Liver (tissue), 9 donors: ENCODE results near the gene CEND1. TPM values are rescaled to one million over a fixed set of nuclear protein-coding genes. Genes with fewer than 3 reads are reported as not detected.
A peak's percentile ranks its signal among the peaks of the same experiment; 100 is the strongest.

Experiments
- DNase-seq: peaks from one replicate; pipeline ENCODE4 v3.0.0-alpha.2; 2017; ENCODE audit warnings: low spot score
- H3K27ac ChIP-seq, 2 donors: one replicate each; pipeline ENCODE4 v1.7.0; 2013; ENCODE audit warnings: inconsistent platforms in 2 of 2, low read length in 2 of 2, control low read depth in 1 of 2, low read depth in 1 of 2, mild to moderate bottlenecking in 1 of 2
- H3K27me3 ChIP-seq, 4 donors: one replicate each; pipeline versions ENCODE4 v1.6.1 to v1.7.0; 2013; ENCODE audit warnings: low read length in 3 of 4, inconsistent platforms in 1 of 4, mild to moderate bottlenecking in 1 of 4, moderate library complexity in 1 of 4; ENCODE audit not compliant: control insufficient read depth in 4 of 4, insufficient read depth in 4 of 4
- H3K36me3 ChIP-seq, 4 donors: one replicate each; pipeline versions ENCODE4 v1.6.1 to v1.7.0; 2013; ENCODE audit warnings: low read length in 3 of 4, mild to moderate bottlenecking in 3 of 4, low read depth in 1 of 4, moderate library complexity in 1 of 4; ENCODE audit not compliant: control insufficient read depth in 4 of 4, insufficient read depth in 3 of 4
- H3K4me1 ChIP-seq, 4 donors: one replicate each; pipeline versions ENCODE4 v1.6.1 to v1.7.0; 2013; ENCODE audit warnings: low read length in 3 of 4, mild to moderate bottlenecking in 3 of 4, moderate library complexity in 1 of 4; ENCODE audit not compliant: control insufficient read depth in 4 of 4, insufficient read depth in 4 of 4
- H3K4me3 ChIP-seq, 3 donors: one replicate each; pipeline versions ENCODE4 v1.6.1 to v1.7.0; 2013; ENCODE audit warnings: low read length in 3 of 3, control low read depth in 1 of 3, low read depth in 1 of 3, mild to moderate bottlenecking in 1 of 3
- H3K9ac ChIP-seq, 2 donors: one replicate each; pipeline ENCODE4 v1.7.0; 2013; ENCODE audit warnings: low read length in 2 of 2, mild to moderate bottlenecking in 2 of 2, moderate library complexity in 2 of 2, control low read depth in 1 of 2, low read depth in 1 of 2
- H3K9me3 ChIP-seq, 4 donors: one replicate each; pipeline versions ENCODE4 v1.6.1 to v1.7.0; 2013; ENCODE audit warnings: low read length in 3 of 4; ENCODE audit not compliant: control insufficient read depth in 4 of 4
- EGR1 ChIP-seq, 2 donors: IDR thresholded peaks; 2 replicates each; pipeline ENCODE4 v1.6.1; 2016 to 2018; ENCODE audit warnings: antibody characterized with exemption in 2 of 2, low read depth in 2 of 2
- FOXA2 ChIP-seq: IDR thresholded peaks from 2 replicates; pipeline ENCODE4 v1.6.1; 2016; ENCODE audit warnings: antibody characterized with exemption
- HNF4A ChIP-seq, 2 donors: conservative IDR thresholded peaks; 2 replicates each; pipeline ENCODE4 v1.6.1; 2016; ENCODE audit warnings: antibody characterized with exemption in 2 of 2, mild to moderate bottlenecking in 2 of 2
- HNF4G ChIP-seq: IDR thresholded peaks from 2 replicates; pipeline ENCODE4 v1.6.1; 2016; ENCODE audit warnings: antibody characterized with exemption
- JUND ChIP-seq, 2 donors: IDR thresholded peaks; 2 replicates each; pipeline ENCODE4 v1.6.1; 2016; ENCODE audit warnings: antibody characterized with exemption in 2 of 2
- NR2F2 ChIP-seq: IDR thresholded peaks from 2 replicates; pipeline ENCODE4 v1.6.1; 2016; ENCODE audit warnings: antibody characterized with exemption
- RAD21 ChIP-seq, 2 donors: IDR thresholded peaks; 2 replicates each; pipeline ENCODE4 v1.6.1; 2016; ENCODE audit warnings: antibody characterized with exemption in 2 of 2, mild to moderate bottlenecking in 2 of 2
- REST ChIP-seq: IDR thresholded peaks from 2 replicates; pipeline ENCODE4 v1.6.1; 2016; ENCODE audit warnings: antibody characterized with exemption, mild to moderate bottlenecking
- RXRA ChIP-seq, 2 donors: IDR thresholded peaks; 2 replicates each; pipeline ENCODE4 v1.6.1; 2017 to 2018; ENCODE audit warnings: antibody characterized with exemption in 2 of 2, mild to moderate bottlenecking in 1 of 2
- SP1 ChIP-seq: IDR thresholded peaks from 2 replicates; pipeline ENCODE4 v1.6.1; 2018; ENCODE audit warnings: antibody characterized with exemption, mild to moderate bottlenecking
- TAF1 ChIP-seq: conservative IDR thresholded peaks from 2 replicates; pipeline ENCODE4 v1.6.1; 2016; ENCODE audit warnings: antibody characterized with exemption, mild to moderate bottlenecking
- YY1 ChIP-seq: IDR thresholded peaks from 2 replicates; pipeline ENCODE4 v1.6.1; 2016; ENCODE audit warnings: antibody characterized with exemption, mild to moderate bottlenecking
- ZBTB33 ChIP-seq: IDR thresholded peaks from 2 replicates; pipeline ENCODE4 v1.6.1; 2016; ENCODE audit warnings: antibody characterized with exemption
- WGBS: extraction: QIAGEN DNeasy Blood & Tissue Kit; methylation state at CpG from one replicate; pipeline ENCODE4 v1.1.7; 2013; 5-methylcytosine and 5-hydroxymethylcytosine counted together
- polyA plus RNA-seq, 2 donors: library from polyadenylated mRNA; stranded (reverse) in 1 of 2; unstranded in 1 of 2; fragments of 200-250 nt in 1 of 2; fragments of >200 nt in 1 of 2; fragmentation: Nextera tagmentation in 1 of 2; extraction: Ambion mirVana in 1 of 2; gene quantifications; one replicate each; pipeline versions ENCODE4 v1.2.1 to v1.2.3, GENCODE V29; 2013 to 2015
- total RNA-seq, 2 donors: library from RNA; depleted of rRNA; stranded (reverse); fragments of >200 nt; gene quantifications; one replicate each; pipeline ENCODE4 v1.2.3, GENCODE V29; 2014
- TF ChIP-seq, protein P1 (sequence below): fragments of 150-350 bp; IDR thresholded peaks from 2 replicates; pipeline ENCODE4 v1.5.1; 2017; ENCODE audit warnings: improper control_type of control experiment, low read depth, low read length; ENCODE audit not compliant: missing input control
- donor health status: healthy.
- donor health status: healthy.
- donor health status: healthy.
- donor health status: healthy.
- donor health status: healthy.

CEND1 gene
- total and polyA plus RNA-seq, 4 donors: not detected

GRCh38 chr11:833849-834311 is 44.0 kb upstream of the CEND1 start:
- 35% methylated on average over 9 of the region's 9 CpGs for whole genome bisulfite sequencing
- no peaks in the 10 kb centered on the region for H3K27me3 ChIP-seq
- peaks cover 40 to 75% (median 56%) of the 10 kb centered on the region in 4 donors for H3K4me1 ChIP-seq
- H3K4me3 ChIP-seq: peak overlapping the region in 1 of 3 donors; percentile 85
- H3K9ac ChIP-seq: no peak overlapping the region
- DNase-seq: no peak
- H3K9me3 ChIP-seq: no peaks in the 10 kb centered on the region
- peaks cover 0 to 17% (median 10%) of the 10 kb centered on the region in 4 donors for H3K36me3 ChIP-seq
- peak overlapping the region; percentile 90 to 99 for H3K27ac ChIP-seq
- TF ChIP-seq ZBTB33 (no peak), RAD21 (IDR thresholded peaks at IDR 0.05) (no peak), JUND (IDR thresholded peaks at IDR 0.05) (no peak), HNF4A (conservative IDR thresholded peaks at IDR 0.05) (no peak), YY1 (no peak), HNF4G (no peak), TAF1 (no peak), REST (no peak), FOXA2 (no peak), NR2F2 (no peak)

- Histone ChIP-seq H3K27ac (peak overlapping the region; percentile 90 to 99), H3K9ac (peak overlapping the region in 1 of 2 donors; percentile 32), H3K9me3 (no peaks in the 10 kb centered on the region), H3K4me1 (peaks cover 44 to 77% (median 57%) of the 10 kb centered on the region in 4 donors), H3K36me3 (peaks cover 0 to 13% (median 8%) of the 10 kb centered on the region in 4 donors), H3K4me3 (peak overlapping the region; percentile 28 to 85 (median 57)), H3K27me3 (no peaks in the 10 kb centered on the region)
- DNase-seq: peak; percentile 65
- no peak for TF ChIP-seq REST
- TF ChIP-seq EGR1 (IDR thresholded peaks at IDR 0.05; ENCODE audit: low read depth in 2 of 2): no peak
- no peak for TF ChIP-seq JUND (IDR thresholded peaks at IDR 0.05)
- TF ChIP-seq SP1: no peak
- TF ChIP-seq HNF4G: no peak
- TF ChIP-seq RAD21 (IDR thresholded peaks at IDR 0.05): no peak
- no peak for TF ChIP-seq RXRA (IDR thresholded peaks at IDR 0.05)
- TF ChIP-seq, protein P1, sequence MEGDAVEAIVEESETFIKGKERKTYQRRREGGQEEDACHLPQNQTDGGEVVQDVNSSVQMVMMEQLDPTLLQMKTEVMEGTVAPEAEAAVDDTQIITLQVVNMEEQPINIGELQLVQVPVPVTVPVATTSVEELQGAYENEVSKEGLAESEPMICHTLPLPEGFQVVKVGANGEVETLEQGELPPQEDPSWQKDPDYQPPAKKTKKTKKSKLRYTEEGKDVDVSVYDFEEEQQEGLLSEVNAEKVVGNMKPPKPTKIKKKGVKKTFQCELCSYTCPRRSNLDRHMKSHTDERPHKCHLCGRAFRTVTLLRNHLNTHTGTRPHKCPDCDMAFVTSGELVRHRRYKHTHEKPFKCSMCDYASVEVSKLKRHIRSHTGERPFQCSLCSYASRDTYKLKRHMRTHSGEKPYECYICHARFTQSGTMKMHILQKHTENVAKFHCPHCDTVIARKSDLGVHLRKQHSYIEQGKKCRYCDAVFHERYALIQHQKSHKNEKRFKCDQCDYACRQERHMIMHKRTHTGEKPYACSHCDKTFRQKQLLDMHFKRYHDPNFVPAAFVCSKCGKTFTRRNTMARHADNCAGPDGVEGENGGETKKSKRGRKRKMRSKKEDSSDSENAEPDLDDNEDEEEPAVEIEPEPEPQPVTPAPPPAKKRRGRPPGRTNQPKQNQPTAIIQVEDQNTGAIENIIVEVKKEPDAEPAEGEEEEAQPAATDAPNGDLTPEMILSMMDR: no peak
- TF ChIP-seq NR2F2: no peak
- no peak for TF ChIP-seq ZBTB33
- no peak for TF ChIP-seq HNF4A (conservative IDR thresholded peaks at IDR 0.05)
- 1% methylated on average over 55 of the region's 55 CpGs for WGBS
Observed at GRCh38 chr11:833114-833791, 43.4 kb upstream of the CEND1 start.
